Pancreas (tissue), 10 donors: ENCODE results near the gene MAP2K6. TPM values are rescaled to one million over a fixed set of nuclear protein-coding genes. Genes with fewer than 3 reads are reported as not detected.

Experiments used
- ATAC-seq, 4 donors: fragments of 200-7000 bp; cut with Tn5 transposase; one replicate each; pipeline versions ENCODE4 v1.8.0 to v1.9.1; 2020; ENCODE audit warnings: mild to moderate bottlenecking in 4 of 4, moderate library complexity in 4 of 4
- DNase-seq, 6 donors: peaks; one replicate each; pipeline ENCODE4 v3.0.0-alpha.2; 2020
- FAIRE-seq: peaks from 2 replicates; lab custom pipeline; 2012; peaks lifted over from hg19 to GRCh38; lab: Jason Lieb, UNC
- H3K27ac ChIP-seq, 4 donors: fragments of 200-600 bp; sonication (generic); 1 replicate in 3 of 4; 2 replicates in 1 of 4; pipeline versions ENCODE4 v1.5.0 to v1.8.0; 2020
- H3K27me3 ChIP-seq, 4 donors: fragments of 200-600 bp; one replicate each; pipeline ENCODE4 v1.8.0; 2021
- H3K36me3 ChIP-seq, 3 donors: fragments of 200-600 bp; sonication (generic) in 1 of 3; one replicate each; pipeline versions ENCODE4 v1.5.0 to v1.8.0; 2020 to 2021
- H3K4me1 ChIP-seq, 3 donors: fragments of 200-600 bp; one replicate each; pipeline ENCODE4 v1.8.0; 2021
- H3K4me3 ChIP-seq, 4 donors: fragments of 200-600 bp; sonication (generic) in 2 of 4; one replicate each; pipeline versions ENCODE4 v1.5.0 to v1.8.0; 2020 to 2021
- H3K9me3 ChIP-seq, 4 donors: fragments of 200-600 bp; one replicate each; pipeline ENCODE4 v1.8.0; 2021
- CTCF ChIP-seq, 4 donors: fragments of 200-600 bp; sonication (generic) in 3 of 4; IDR thresholded peaks; one replicate each; pipeline versions ENCODE4 v1.5.0 to v1.8.0; 2021; ENCODE audit warnings: antibody characterized with exemption in 4 of 4
- WGBS, 2 donors: extraction: QIAGEN DNeasy Blood & Tissue Kit; methylation state at CpG; one replicate each; pipeline ENCODE4 v1.1.7; 2013; 5-methylcytosine and 5-hydroxymethylcytosine counted together
- intact Hi-C, 3 donors: fragments of 100-400 bp; cut with DNase I; formaldehyde crosslinking; loops; one replicate each; pipeline versions ENCODE4 v1.11.1 to v1.14.2; 2022
- polyA plus RNA-seq, 2 donors: library from polyadenylated mRNA; stranded (reverse); fragments of 200-250 nt; gene quantifications; one replicate each; pipeline ENCODE4 v1.2.3, GENCODE V29; 2013
- total RNA-seq, 6 donors: library from RNA; stranded (reverse); fragmentation: NEBNext Ultra II Directional in 4 of 6; extraction: Animal tissue kit (Norgen Biotek cat#: 25700) in 4 of 6; gene quantifications; one replicate each; pipeline versions ENCODE4 v1.2.1 to v1.2.4, GENCODE V29; 2021 to 2023
- donor health status: healthy with polysubstance abuse.
- donor health status: DM: no; HTN: no; CAD: no; lungs with moderate emphysema.
- donor health status: DM: no; HTN: no; CAD: no.
- donor health status: control.
- donor health status: control.
- donor health status: Bipolar disorder and iron deficiency.
- donor health status: DM: yes; HTN: yes; CAD: no.
- donor health status: DM: no; HTN: no; CAD: no.
- donor health status: DM: no; HTN: no; CAD: no.
- donor health status: DM: yes; HTN: yes; CAD: no.

Gene MAP2K6
- total and polyA plus RNA-seq, 8 donors: 6.2 to 12.9 (median 9.0) TPM

- FAIRE-seq: no peak
- TF ChIP-seq CTCF (IDR thresholded peaks at IDR 0.05): no peak
- no peaks in the 10 kb centered on the region for H3K4me1 ChIP-seq
- intact Hi-C loops: no loop called here
- H3K4me3 ChIP-seq: no peak overlapping the region
- WGBS, 2 donors: 82 to 93% methylated on average over 7 of the region's 7 CpGs
- H3K27me3 ChIP-seq: peaks cover 0 to 5% (median 0%) of the 10 kb centered on the region in 4 donors
- DNase-seq: no peak
- ATAC-seq: no peak
- H3K27ac ChIP-seq: no peak overlapping the region
- H3K36me3 ChIP-seq: no peaks in the 10 kb centered on the region
- no peaks in the 10 kb centered on the region for H3K9me3 ChIP-seq
Measured at GRCh38 chr17:69577098-69577497, 162.6 kb downstream of the MAP2K6 start.

- Histone ChIP-seq H3K9me3 (no peaks in the 10 kb centered on the region), H3K4me3 (no peak overlapping the region), H3K4me1 (no peaks in the 10 kb centered on the region), H3K27me3 (peaks cover 0 to 5% (median 0%) of the 10 kb centered on the region in 4 donors), H3K36me3 (no peaks in the 10 kb centered on the region), H3K27ac (no peak overlapping the region)
- ATAC-seq (no peak), FAIRE-seq (no peak), DNase-seq (no peak)
- TF ChIP-seq CTCF (IDR thresholded peaks at IDR 0.05): no peak
- intact Hi-C loops: no loop called here
- WGBS, 2 donors: 85 to 88% methylated on average over 4 of the region's 4 CpGs
Measured at GRCh38 chr17:69578385-69578936, 164.0 kb downstream of the MAP2K6 start.

- ATAC-seq (no peak), DNase-seq (no peak), FAIRE-seq (no peak)
- Histone ChIP-seq H3K4me1 (no peaks in the 10 kb centered on the region), H3K4me3 (no peak overlapping the region), H3K27me3 (peaks cover 0 to 5% (median 0%) of the 10 kb centered on the region in 4 donors), H3K9me3 (no peaks in the 10 kb centered on the region), H3K27ac (no peak overlapping the region), H3K36me3 (no peaks in the 10 kb centered on the region)
- intact Hi-C loops: no loop called here
- 84 to 86% methylated on average over 5 of the region's 5 CpGs for WGBS, 2 donors
- TF ChIP-seq CTCF (IDR thresholded peaks at IDR 0.05): no peak
Measured at GRCh38 chr17:69579961-69580677, 165.6 kb downstream of the MAP2K6 start.

- no peak overlapping the region for H3K27ac ChIP-seq
- WGBS, 2 donors: 73 to 78% methylated on average over 18 of the region's 18 CpGs
- H3K4me3 ChIP-seq: no peak overlapping the region
- FAIRE-seq: no peak
- no peaks in the 10 kb centered on the region for H3K36me3 ChIP-seq
- no peak for DNase-seq
- intact Hi-C loops: no loop called here
- no peak for TF ChIP-seq CTCF (IDR thresholded peaks at IDR 0.05)
- no peaks in the 10 kb centered on the region for H3K4me1 ChIP-seq
- no peak for ATAC-seq
- no peaks in the 10 kb centered on the region for H3K9me3 ChIP-seq
- H3K27me3 ChIP-seq: peaks cover 0 to 5% (median 0%) of the 10 kb centered on the region in 4 donors
Measured at GRCh38 chr17:69581061-69581961, 166.8 kb downstream of the MAP2K6 start.
